B cell (primary cell): ENCODE data around the gene C6orf118. TPM values are rescaled to one million over a fixed set of nuclear protein-coding genes. Genes with fewer than 3 reads are reported as not detected.

Source experiments
- ATAC-seq: fragments of 200-7000 bp; cut with Tn5 transposase; one replicate; pipeline ENCODE4 v1.10.0; 2021; ENCODE audit warnings: low read depth, mild to moderate bottlenecking, moderate number of reproducible peaks, moderate library complexity
- CTCF ChIA-PET: fragments of 350-600 bp; sonication (Branson Sonifier 250); formaldehyde crosslinking; loops from one replicate; lab custom pipeline; 2021; ENCODE audit warnings: antibody characterized with exemption, inconsistent platforms; lab: Charles Lee
- POLR2A ChIA-PET: fragments of 350-600 bp; sonication (Branson Sonifier 250); formaldehyde crosslinking; loops from one replicate; lab custom pipeline; 2021; ENCODE audit warnings: antibody characterized with exemption; lab: Charles Lee
- DNase-seq: peaks from one replicate; pipeline ENCODE4 v3.0.0; 2013
- H2AFZ ChIP-seq: 2 replicates; pipeline ENCODE4 v1.6.1; 2012; ENCODE audit warnings: mild to moderate bottlenecking, low read depth, low read length; ENCODE audit not compliant: insufficient read depth, poor library complexity, severe bottlenecking
- H3K27ac ChIP-seq, 2 donors: 1 replicate in 1 of 2; 2 replicates in 1 of 2; pipeline ENCODE4 v1.5.1; 2012 to 2013; ENCODE audit warnings: low read length in 2 of 2, mild to moderate bottlenecking in 2 of 2, moderate library complexity in 1 of 2
- H3K27me3 ChIP-seq, 4 experiments: fragments of 200-600 bp in 1 of 4; sonication (generic) in 1 of 4; replicated peaks in 1 of 4; 1 replicate in 2 of 4; 2 replicates in 2 of 4; pipeline versions ENCODE4 v1.6.1 to v1.7.0; 2013 to 2016; ENCODE audit warnings: low read length in 3 of 4, mild to moderate bottlenecking in 2 of 4, mixed read lengths in 1 of 4, moderate library complexity in 1 of 4; ENCODE audit not compliant: insufficient read depth in 4 of 4, control insufficient read depth in 3 of 4; ENCODE audit errors: control extremely low read depth in 1 of 4
- H3K36me3 ChIP-seq, 2 experiments: replicated peaks in 1 of 2; 1 replicate in 1 of 2; 2 replicates in 1 of 2; pipeline versions ENCODE4 v1.6.1 to v1.7.1; 2013; ENCODE audit warnings: low read length in 1 of 2; ENCODE audit not compliant: insufficient read depth in 2 of 2, control insufficient read depth in 1 of 2; ENCODE audit errors: control extremely low read depth in 1 of 2, extremely low read depth in 1 of 2
- H3K4me1 ChIP-seq, 2 donors: fragments of 200-600 bp in 1 of 2; sonication (generic) in 1 of 2; 1 replicate in 1 of 2; 2 replicates in 1 of 2; pipeline versions ENCODE4 v1.5.1 to v1.6.1; 2013 to 2017; ENCODE audit warnings: low read length in 2 of 2; ENCODE audit not compliant: control insufficient read depth in 2 of 2, insufficient read depth in 2 of 2
- H3K4me2 ChIP-seq: replicated peaks from 2 replicates; pipeline ENCODE3; 2012; ENCODE audit warnings: mild to moderate bottlenecking, low read depth, low read length; ENCODE audit not compliant: poor library complexity, severe bottlenecking
- H3K4me3 ChIP-seq, 5 experiments: fragments of 200-600 bp in 1 of 5; sonication (generic) in 1 of 5; 1 replicate in 3 of 5; 2 replicates in 2 of 5; pipeline versions ENCODE4 v1.5.1 to v1.7.0; 2011 to 2016; ENCODE audit warnings: low read length in 4 of 5, mild to moderate bottlenecking in 4 of 5, low read depth in 2 of 5, control low read depth in 1 of 5, moderate library complexity in 1 of 5; ENCODE audit not compliant: insufficient read depth in 1 of 5; ENCODE audit errors: control extremely low read depth in 1 of 5, extremely low read depth in 1 of 5
- H3K79me2 ChIP-seq: fragments of 200-600 bp; sonication (generic); one replicate; pipeline ENCODE4 v1.6.0; 2016; ENCODE audit warnings: low read length; ENCODE audit not compliant: control insufficient read depth, insufficient read depth
- H3K9ac ChIP-seq: fragments of 200-600 bp; sonication (generic); 2 replicates; pipeline ENCODE4 v1.6.1; 2017; ENCODE audit warnings: mild to moderate bottlenecking, low read length, moderate library complexity
- H3K9me3 ChIP-seq, 3 donors: one replicate each; pipeline versions ENCODE4 v1.6.1 to v1.7.1; 2013; ENCODE audit warnings: low read length in 2 of 3; ENCODE audit not compliant: control insufficient read depth in 2 of 3, insufficient read depth in 1 of 3; ENCODE audit errors: control extremely low read depth in 1 of 3
- H4K20me1 ChIP-seq: 2 replicates; pipeline ENCODE4 v1.6.0; 2012; ENCODE audit warnings: mild to moderate bottlenecking, low read length; ENCODE audit not compliant: insufficient read depth, control insufficient read depth, poor library complexity, severe bottlenecking
- H3K27ac Mint-ChIP-seq: one replicate; pipeline ENCODE4 v1.8.0; 2021; ENCODE audit warnings: mixed read lengths
- H3K27me3 Mint-ChIP-seq: one replicate; pipeline ENCODE4 v1.8.0; 2021; ENCODE audit warnings: mixed read lengths
- H3K4me1 Mint-ChIP-seq: one replicate; pipeline ENCODE4 v1.8.0; 2021; ENCODE audit warnings: mixed read lengths
- H3K4me3 Mint-ChIP-seq: one replicate; pipeline ENCODE4 v1.8.0; 2021; ENCODE audit warnings: mixed read lengths
- H3K9me3 Mint-ChIP-seq: one replicate; pipeline ENCODE4 v1.8.0; 2022; ENCODE audit warnings: mixed read lengths; ENCODE audit not compliant: insufficient read depth
- EZH2 ChIP-seq: IDR thresholded peaks from 2 replicates; pipeline ENCODE4 v1.6.1; 2012; ENCODE audit warnings: borderline replicate concordance, low read depth, mild to moderate bottlenecking, moderate library complexity, low read length; ENCODE audit not compliant: insufficient read depth, poor library complexity, severe bottlenecking
- WGBS: methylation state at CpG from one replicate; pipeline ENCODE4 v1.1.5; 2013; ENCODE audit warnings: missing lambda C conversion rate; ENCODE audit not compliant: insufficient coverage; 5-methylcytosine and 5-hydroxymethylcytosine counted together
- intact Hi-C: fragments of 100-400 bp; cut with micrococcal nuclease; formaldehyde crosslinking; loops from one replicate; pipeline ENCODE4 v1.10.0; 2022
- polyA plus RNA-seq: library from polyadenylated mRNA; depleted of rRNA; stranded (reverse); fragments of >200 nt; gene quantifications from 2 replicates; pipeline ENCODE4 v1.2.3, GENCODE V29; 2012
- total RNA-seq, 2 donors: library from RNA; stranded (reverse); fragments of 120-200 nt in 1 of 2; gene quantifications; 1 replicate in 1 of 2; 2 replicates in 1 of 2; pipeline versions ENCODE4 v1.2.3 to v1.2.4, GENCODE V29; 2013 to 2022
- TF ChIP-seq, protein P1 (sequence below): fragments of 200-600 bp; IDR thresholded peaks from one replicate; pipeline ENCODE4 v1.8.0; 2022; ENCODE audit warnings: antibody characterized with exemption, mild to moderate bottlenecking

The C6orf118 gene
- total and polyA plus RNA-seq, 2 donors (not counting 1 experiment from before 2014, with no cell fraction given), result not detected

DNA sequence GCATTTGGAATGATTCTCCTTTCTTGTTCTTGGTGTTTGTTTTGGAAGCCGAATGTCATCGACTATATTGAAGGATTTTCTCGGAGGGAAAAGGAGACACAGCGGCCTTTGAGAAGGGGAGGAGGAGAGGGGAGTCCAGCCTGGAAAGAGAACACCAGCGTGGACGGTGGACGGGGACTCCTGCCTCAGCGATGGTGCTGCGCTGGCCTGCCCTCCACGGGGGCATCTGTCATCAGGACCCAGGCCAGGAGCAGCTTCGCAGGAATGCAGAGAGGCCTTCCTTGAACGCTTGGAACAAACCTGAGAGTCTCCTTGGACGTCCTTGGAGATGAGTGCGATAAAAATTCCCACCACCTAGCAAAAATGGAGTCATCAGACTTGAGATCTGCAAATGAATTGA, 8.3 kb upstream of the C6orf118 start:
- POLR2A ChIA-PET, result no interaction called here

DNA sequence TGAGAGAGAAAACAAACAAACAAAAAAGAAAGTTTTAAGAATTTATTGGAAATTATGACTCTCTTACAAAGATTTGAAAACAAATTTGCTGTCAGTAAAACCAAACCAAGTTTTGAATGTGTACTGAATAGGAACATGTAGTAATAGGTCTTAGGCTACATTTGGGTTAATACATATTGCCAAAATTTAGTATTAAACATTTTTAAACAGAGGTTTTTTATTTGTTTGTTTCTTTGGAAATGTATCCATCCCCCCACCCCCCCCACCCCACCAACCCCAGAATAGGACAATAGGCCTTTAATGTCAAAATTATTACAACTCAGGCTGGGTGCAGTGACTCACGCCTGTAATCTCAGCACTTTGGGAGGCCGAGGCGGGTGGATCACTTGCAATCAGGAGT, 2.5 kb downstream of the C6orf118 start:
- no peak for DNase-seq
- H3K4me1 Mint-ChIP-seq, result peaks cover 5% of the 10 kb centered on the region
- CTCF ChIA-PET, result no interaction called here

More for the DNA sequence above, 8.3 kb upstream of the C6orf118 start:
- WGBS, result 95% methylated on average over 11 of the region's 14 CpGs
- H4K20me1 ChIP-seq, result no peaks in the 10 kb centered on the region
- no peak overlapping the region for H3K4me3 ChIP-seq
- H3K27me3 Mint-ChIP-seq, result no peaks in the 10 kb centered on the region
- no peak overlapping the region for H3K4me3 Mint-ChIP-seq
- H3K9ac ChIP-seq, result no peak overlapping the region
- ATAC-seq (no peak), DNase-seq (no peak)
- H3K4me1 ChIP-seq, result no peaks in the 10 kb centered on the region
- H3K27ac ChIP-seq, result no peak overlapping the region
- H3K4me2 ChIP-seq, result no peak overlapping the region
- H3K27me3 ChIP-seq, result no peaks in the 10 kb centered on the region
- TF ChIP-seq, protein P1, sequence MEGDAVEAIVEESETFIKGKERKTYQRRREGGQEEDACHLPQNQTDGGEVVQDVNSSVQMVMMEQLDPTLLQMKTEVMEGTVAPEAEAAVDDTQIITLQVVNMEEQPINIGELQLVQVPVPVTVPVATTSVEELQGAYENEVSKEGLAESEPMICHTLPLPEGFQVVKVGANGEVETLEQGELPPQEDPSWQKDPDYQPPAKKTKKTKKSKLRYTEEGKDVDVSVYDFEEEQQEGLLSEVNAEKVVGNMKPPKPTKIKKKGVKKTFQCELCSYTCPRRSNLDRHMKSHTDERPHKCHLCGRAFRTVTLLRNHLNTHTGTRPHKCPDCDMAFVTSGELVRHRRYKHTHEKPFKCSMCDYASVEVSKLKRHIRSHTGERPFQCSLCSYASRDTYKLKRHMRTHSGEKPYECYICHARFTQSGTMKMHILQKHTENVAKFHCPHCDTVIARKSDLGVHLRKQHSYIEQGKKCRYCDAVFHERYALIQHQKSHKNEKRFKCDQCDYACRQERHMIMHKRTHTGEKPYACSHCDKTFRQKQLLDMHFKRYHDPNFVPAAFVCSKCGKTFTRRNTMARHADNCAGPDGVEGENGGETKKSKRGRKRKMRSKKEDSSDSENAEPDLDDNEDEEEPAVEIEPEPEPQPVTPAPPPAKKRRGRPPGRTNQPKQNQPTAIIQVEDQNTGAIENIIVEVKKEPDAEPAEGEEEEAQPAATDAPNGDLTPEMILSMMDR, result no peak
- no peak for TF ChIP-seq EZH2
- no peak overlapping the region for H2AFZ ChIP-seq
- H3K27ac Mint-ChIP-seq, result no peak overlapping the region
- H3K4me1 Mint-ChIP-seq, result no peaks in the 10 kb centered on the region
- H3K9me3 ChIP-seq, result peaks cover 0 to 25% (median 10%) of the 10 kb centered on the region in 3 donors
- CTCF ChIA-PET, result no interaction called here
- peaks cover 15% of the 10 kb centered on the region for H3K9me3 Mint-ChIP-seq
- no peaks in the 10 kb centered on the region for H3K79me2 ChIP-seq
- no peaks in the 10 kb centered on the region for H3K36me3 ChIP-seq
- intact Hi-C loops, result no loop called here

More for the DNA sequence above, 2.5 kb downstream of the C6orf118 start:
- no peaks in the 10 kb centered on the region for H3K27me3 Mint-ChIP-seq
- intact Hi-C loops, result no loop called here
- TF ChIP-seq EZH2, result no peak
- TF ChIP-seq, protein P1, result no peak
- no peaks in the 10 kb centered on the region for H3K9me3 Mint-ChIP-seq
- no peak overlapping the region for H3K4me3 Mint-ChIP-seq
- POLR2A ChIA-PET, result no interaction called here
- H2AFZ ChIP-seq, result no peak overlapping the region
- H3K4me2 ChIP-seq, result no peak overlapping the region
- no peak overlapping the region for H3K27ac ChIP-seq
- no peaks in the 10 kb centered on the region for H3K27me3 ChIP-seq
- H4K20me1 ChIP-seq, result no peaks in the 10 kb centered on the region
- no peaks in the 10 kb centered on the region for H3K79me2 ChIP-seq
- no peak overlapping the region for H3K9ac ChIP-seq
- no peak overlapping the region for H3K4me3 ChIP-seq
- H3K27ac Mint-ChIP-seq, result no peak overlapping the region
- no peak for ATAC-seq
- no CpG with 5 or more reads among the region's 3 CpGs for WGBS
- H3K9me3 ChIP-seq, result peaks cover 0 to 16% (median 0%) of the 10 kb centered on the region in 3 donors
- no peaks in the 10 kb centered on the region for H3K36me3 ChIP-seq
- no peaks in the 10 kb centered on the region for H3K4me1 ChIP-seq
